GM19025 (cell line): ENCODE results near the gene NLRX1.
"Not testable (repeated sequence)": the region's sequence is repeated elsewhere in the genome, so short reads cannot be mapped to it uniquely, and the experiment has no call there.

Experiments
- ATAC-seq: cut with Tn5 transposase; IDR thresholded peaks from one replicate; pipeline ENCODE4 v1.9.1; 2021; ENCODE audit warnings: mild to moderate bottlenecking, low read depth, moderate library complexity; ENCODE audit not compliant: unreplicated experiment

NLRX1 gene

DNA sequence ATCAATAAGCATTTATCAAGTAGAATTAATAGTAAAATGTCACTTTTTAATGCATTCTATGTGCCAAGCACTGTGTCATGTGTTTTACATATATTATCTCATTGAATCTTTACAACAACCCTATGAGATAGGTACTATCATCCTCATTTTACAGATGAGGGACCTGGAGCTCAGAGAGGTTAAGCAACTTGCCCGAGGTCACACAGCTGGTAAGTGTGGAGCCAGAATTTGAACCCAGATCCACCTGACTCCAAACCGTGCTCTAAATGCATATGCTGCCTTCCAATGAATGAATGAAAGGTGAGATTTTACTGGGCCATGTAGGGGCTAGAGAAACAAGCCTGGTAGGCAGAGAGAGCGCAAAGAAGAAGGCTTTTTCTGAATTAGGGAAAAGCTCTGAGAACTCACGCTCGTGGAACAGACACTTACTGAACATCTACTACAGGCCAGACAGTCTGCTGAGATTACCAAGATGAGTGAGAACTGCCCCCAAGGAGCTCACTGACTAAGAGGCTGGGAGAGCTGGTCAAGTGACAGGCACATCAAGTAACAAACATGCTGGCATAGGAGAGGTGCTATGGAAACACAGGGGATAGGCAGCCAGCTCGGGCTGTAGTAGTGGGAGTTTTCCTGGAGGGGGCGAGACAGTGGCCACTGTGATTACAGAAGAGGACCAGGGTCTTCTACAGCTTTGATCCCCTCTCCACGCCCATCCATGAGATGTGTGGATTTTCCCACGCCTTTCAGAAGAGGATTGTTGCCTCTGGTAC lies 15.3 kb upstream of the NLRX1 start:
- no peak for ATAC-seq

DNA sequence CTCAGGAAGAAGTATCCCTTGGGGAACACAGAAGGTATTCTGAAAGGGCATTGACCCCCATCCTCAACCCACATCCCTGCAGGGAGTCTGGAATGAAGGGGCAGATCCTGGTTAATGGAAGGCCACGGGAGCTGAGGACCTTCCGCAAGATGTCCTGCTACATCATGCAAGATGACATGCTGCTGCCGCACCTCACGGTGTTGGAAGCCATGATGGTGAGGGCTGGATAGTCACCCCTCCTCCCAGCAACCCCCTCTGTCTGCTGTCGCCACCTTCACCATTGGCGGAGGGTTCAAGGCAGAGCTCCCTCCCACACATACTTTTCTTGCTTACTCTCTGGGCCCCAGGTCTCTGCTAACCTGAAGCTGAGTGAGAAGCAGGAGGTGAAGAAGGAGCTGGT lies 14.3 kb upstream of the NLRX1 start:
- ATAC-seq = no peak

DNA sequence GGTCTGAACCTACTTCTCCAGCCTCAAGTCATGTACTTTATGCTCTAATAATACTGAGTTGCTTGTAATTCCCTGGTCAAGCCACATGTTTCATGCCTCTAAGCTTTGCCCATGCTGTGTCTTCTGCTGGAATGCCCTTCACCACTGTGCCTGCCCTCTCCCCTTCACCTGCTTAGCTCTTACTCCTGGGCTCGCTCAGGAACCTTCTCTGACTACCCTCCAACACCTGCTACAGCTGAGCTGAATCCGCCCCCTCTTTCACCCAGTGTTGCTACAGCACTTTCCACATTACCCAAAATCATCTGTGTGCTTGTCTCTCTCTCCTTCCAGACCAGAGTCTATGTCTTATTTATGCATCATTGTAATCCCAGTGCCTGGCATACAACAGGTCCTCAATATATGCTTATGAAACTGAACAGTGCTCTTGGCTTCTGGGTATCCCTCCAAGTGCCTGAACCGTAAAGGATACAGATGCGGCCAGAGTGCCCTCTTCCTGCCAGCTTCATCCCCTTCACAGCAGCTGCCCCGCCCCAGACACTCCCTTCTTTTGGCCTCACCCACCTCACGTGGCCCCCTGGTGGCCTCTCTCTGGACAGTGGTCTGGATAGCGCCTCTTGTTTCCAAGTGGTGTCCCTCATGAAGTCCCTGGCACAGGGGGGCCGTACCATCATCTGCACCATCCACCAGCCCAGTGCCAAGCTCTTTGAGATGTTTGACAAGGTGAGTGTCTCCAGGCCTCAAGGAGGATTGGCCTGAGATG lies 12.6 kb upstream of the NLRX1 start:
- no peak for ATAC-seq

DNA sequence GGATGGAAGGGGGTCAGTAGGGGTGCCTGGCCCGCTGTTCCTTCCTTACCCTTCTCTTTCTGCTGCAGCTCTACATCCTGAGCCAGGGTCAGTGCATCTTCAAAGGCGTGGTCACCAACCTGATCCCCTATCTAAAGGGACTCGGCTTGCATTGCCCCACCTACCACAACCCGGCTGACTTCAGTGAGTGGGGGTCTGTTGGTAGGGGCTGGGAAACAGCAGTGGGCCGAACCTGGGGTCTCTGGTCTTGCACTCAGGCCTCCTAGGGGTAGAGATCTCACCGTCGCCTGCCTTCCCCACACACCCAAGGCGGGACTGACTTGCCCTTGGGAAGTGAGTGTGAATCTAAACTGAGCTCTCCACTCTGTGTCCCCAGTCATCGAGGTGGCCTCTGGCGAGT lies 12.0 kb upstream of the NLRX1 start:
- no peak for ATAC-seq

DNA sequence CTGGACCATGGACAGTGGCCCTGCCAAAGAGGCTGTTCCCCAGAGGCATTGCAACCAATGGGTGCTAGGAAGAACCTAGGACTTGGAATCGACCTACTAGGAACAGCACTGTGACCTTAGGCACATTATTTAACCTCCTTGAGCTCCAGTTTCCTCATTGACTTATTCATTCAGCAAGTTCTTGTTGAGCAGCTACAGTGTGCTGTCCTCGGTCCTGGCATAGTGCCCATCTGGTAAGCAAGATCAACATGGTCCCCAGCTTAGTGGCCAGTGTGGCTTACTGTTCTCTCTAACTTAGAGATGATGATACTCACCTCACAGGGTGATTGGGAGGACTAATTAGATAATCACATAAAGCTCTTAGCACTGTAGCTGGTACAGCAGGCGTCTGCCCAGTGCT lies 11.5 kb upstream of the NLRX1 start:
- no peak for ATAC-seq

DNA sequence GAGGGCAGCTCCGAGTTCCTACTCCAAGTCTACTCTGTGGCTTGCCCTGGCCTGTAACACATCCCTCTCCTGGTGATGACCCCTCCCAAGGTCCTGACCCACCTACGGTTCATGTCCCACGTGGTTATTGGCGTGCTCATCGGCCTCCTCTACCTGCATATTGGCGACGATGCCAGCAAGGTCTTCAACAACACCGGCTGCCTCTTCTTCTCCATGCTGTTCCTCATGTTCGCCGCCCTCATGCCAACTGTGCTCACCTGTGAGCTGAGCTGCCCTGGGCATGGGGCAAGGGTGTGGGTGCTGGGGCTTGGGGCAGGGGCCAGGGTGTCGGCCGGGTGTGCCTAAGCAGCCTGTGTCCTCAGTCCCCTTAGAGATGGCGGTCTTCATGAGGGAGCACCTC lies 10.1 kb upstream of the NLRX1 start:
- no peak for ATAC-seq

DNA sequence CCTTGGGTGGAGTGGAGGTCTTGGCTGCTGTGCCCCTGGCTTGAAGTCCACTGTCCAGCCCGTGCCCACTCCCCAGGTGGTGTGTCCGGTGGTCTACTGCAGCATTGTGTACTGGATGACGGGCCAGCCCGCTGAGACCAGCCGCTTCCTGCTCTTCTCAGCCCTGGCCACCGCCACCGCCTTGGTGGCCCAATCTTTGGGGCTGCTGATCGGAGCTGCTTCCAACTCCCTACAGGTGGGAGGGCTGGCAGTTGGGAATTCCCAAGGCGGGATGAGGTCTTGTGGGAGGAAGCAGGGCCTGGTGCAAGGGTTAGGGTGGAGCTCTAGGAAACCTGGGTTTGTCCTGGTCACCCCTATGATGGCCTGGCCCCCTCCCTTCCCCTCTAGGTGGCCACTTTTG lies 8.4 kb upstream of the NLRX1 start:
- ATAC-seq = no peak

DNA sequence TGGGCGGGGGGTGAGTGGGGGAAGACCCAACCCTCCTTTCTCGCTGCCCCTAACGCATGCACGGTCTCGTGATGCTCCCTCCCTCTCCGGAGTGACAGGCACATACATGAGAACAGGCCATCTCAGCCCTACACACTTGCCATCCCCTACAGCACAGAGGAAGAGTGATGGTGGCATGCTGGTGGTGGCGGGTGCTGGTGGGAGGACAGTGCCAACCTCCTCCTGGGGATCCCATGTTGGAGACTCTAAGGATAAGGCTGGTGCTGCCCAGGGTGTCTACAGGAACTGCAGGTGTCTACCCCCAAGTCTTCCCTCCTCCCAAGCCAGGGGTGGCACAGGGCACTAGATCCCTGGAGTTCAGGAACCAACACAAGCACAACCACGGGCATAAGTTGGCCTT lies 6.7 kb upstream of the NLRX1 start:
- ATAC-seq = no peak

DNA sequence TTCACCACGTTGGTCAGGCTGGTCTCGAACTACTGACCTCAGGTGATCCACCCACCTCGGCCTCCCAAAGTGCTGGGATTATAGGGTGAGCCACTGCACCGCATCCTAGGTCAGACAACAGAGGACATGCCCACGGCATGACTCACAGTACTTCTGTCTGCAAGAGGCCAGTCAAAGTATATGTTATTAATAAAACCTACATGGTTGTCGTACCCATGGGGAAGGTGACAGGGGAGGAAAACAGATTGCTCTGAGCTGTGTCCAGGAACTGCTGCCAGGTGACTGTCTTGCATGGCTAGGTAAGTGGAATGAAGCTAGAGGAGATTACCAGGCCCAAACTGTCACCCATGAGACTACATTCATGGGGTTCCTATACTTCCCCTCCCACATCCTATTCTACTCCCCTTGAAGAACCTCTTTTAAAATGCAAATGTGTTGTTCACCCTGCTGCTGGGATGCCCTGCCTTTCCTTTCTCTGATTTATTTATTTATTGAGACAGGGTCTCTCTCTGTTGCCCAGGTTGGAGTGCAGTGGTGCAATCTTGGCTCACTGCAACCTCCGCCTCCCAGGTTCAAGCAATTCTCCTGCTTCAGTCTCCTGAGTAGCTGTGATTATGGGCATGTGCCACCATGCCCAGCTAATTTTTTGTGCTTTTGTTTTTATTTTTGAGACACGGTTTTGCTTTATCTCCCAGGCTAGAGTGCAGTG lies 2.0 kb upstream of the NLRX1 start:
- no peak for ATAC-seq

DNA sequence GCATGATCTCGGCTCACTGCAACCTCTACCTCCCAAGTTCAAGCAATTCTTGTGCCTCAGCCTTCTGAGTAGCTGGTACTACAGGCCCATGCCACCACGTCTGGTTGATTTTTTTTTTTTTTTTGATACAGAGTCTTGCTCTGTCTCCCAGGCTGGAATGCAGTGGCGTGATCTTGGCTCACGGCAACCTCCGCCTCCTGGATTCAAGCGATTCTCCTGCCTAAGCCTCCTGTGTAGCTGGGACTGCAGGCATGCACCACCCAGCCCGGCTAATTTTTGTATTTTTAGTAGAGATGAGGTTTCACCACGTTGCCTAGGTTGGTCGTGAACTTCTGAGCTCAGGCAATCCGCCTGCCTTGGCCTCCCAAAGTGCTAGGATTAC lies 1.5 kb upstream of the NLRX1 start:
- ATAC-seq = not testable (repeated sequence)

DNA sequence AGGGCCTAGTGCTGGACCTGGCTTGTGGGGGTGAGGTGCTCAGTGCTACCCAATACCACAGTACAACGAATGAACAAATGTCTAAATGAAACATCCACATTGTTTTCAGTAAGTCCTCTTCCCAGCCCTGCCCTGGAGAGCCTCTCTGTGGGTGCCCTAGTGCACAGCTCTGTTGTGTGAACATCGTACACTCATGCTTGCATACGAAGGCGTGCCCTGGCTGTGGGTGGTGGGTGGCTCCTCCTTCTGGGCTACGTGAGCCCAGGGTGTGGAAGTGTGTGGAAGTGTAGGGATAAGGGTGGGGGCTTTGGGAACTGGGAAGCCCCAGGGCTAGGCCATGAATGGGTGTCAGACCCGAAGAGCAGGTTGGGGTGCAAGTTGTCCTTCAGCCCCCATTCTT lies 592 bp upstream of the NLRX1 start:
- no peak for ATAC-seq

DNA sequence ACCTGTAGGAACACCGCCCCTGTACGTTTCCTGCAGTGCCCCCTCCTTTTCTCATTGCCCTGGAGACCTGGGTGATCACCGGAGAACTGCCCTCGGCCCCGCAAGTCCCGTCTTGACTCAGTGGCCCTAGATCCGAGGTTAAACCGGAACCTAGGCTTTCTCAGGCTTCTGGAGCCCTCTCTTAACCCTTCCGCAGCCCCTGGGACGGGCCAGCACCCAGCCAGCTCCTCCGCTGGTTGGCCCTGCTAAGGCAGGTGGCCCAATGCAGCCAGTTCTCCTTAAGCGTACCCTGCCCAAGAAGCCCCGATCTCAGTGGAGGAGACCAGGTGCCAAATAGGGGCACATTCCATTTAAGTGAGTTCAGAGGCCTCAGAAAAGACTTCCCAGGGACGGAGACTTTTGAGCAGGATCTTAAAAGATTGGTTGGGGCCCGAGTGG lies 776 bp downstream of the NLRX1 start:
- no peak for ATAC-seq

DNA sequence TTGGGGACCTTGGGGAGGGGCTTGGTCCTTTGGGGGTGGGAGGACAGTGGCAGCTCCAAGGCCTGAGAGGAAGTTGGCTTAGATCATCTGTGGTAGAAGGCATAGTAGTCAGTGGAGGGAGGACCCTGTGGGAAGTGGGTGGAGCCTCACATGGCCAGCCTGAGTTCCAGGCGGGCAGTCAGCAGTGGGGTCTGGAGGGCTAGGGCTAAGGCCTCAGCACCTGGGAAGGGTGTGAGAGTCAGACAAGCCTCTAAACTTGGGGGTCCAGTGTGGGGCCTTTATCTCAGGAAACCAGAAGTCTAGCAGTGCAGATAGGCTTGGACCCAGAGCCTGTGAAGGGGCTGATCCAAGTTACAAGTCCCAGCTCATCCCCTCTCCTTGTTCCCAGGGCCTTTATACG lies 4.0 kb downstream of the NLRX1 start:
- no peak for ATAC-seq

DNA sequence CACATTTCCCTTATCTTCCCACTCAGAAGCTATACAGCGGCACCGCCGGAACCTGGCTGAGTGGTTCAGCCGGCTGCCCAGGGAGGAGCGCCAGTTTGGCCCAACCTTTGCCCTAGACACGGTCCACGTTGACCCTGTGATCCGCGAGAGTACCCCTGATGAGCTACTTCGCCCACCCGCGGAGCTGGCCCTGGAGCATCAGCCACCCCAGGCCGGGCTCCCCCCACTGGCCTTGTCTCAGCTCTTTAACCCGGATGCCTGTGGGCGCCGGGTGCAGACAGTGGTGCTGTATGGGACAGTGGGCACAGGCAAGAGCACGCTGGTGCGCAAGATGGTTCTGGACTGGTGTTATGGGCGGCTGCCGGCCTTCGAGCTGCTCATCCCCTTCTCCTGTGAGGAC lies 4.9 kb downstream of the NLRX1 start:
- ATAC-seq = no peak

DNA sequence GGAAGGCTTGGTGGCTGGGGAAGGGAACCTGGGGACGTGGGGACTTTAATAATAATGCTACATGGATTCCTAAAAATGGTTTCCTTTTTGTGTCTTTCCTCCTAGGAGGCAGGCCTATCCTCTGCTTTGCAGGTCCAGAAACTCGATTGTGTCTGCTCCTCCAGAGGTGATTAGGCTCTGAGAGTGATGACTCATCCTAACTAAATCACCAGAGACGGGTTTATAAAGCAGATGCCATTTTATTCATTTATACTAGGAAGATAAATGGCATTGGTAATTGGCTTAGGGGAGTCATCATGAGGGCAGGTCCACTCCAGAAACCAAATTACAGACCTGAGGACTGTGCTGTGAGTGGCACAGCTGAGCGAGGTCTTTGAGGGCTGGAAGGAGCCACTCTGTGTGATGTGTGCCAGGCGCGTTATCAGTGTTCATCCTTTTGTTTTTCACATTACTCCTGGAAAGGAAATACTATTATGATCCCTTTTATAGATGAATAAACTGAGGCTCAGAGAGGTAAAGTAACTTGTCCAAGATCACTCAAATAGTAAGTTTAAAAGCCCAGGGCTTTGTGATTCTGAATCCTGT lies 7.1 kb downstream of the NLRX1 start:
- ATAC-seq = no peak

DNA sequence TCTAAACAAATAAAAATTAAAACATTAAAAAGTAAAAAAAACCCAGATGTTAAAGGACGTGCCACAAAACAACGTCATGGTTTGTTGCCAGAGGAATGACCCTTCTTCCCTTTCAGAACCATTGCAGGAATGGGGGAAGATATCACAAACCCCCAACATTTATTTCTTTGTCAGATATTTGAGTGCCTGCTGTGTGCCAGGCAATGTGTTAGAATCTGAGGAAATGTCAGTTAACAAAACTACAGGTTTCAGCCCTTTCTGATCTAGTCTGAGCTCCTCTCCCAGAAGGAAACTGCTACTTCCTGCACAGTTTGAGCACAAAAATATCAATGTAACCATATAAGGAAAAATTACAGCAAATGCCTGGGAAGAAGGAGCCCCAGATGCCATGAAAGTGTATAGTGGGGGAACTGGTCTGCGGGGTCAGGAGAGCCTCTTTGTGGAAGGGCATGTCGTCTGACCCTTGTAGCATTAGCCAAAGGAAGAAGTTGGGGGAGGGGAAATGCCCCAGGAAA lies 9.7 kb downstream of the NLRX1 start:
- ATAC-seq = no peak

DNA sequence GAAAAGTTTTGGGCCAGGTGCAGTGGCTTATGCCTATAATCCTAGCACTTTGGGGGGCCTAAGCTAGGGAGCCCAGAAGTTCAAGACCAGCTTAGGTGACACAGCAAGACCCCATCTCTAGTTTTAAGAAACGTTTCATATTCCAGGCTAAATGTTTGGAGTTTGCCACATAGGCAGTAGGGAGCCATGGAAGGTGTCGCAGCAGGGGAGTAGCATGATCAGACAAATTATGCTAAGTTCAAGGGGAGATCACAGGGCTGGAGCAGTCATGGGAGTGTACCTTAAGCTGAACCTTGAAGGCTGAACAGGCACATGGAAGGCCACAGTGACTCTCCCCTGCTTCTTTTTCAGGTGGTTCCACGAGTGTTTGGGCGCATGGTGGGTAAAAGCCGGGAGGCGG lies 10.8 kb downstream of the NLRX1 start:
- ATAC-seq = no peak

DNA sequence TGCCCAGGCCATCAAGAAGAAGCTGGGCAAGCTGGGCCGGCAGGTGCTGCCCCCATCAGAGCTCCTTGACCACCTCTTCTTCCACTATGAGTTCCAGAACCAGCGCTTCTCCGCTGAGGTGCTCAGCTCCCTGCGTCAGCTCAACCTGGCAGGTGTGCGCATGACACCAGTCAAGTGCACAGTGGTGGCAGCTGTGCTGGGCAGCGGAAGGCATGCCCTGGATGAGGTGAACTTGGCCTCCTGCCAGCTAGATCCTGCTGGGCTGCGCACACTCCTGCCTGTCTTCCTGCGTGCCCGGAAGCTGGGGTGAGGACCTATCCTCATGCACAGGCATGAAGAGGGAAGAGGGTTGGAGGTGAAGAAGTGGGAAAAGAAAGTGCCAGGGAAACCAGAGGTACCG lies 11.5 kb downstream of the NLRX1 start:
- ATAC-seq = no peak

DNA sequence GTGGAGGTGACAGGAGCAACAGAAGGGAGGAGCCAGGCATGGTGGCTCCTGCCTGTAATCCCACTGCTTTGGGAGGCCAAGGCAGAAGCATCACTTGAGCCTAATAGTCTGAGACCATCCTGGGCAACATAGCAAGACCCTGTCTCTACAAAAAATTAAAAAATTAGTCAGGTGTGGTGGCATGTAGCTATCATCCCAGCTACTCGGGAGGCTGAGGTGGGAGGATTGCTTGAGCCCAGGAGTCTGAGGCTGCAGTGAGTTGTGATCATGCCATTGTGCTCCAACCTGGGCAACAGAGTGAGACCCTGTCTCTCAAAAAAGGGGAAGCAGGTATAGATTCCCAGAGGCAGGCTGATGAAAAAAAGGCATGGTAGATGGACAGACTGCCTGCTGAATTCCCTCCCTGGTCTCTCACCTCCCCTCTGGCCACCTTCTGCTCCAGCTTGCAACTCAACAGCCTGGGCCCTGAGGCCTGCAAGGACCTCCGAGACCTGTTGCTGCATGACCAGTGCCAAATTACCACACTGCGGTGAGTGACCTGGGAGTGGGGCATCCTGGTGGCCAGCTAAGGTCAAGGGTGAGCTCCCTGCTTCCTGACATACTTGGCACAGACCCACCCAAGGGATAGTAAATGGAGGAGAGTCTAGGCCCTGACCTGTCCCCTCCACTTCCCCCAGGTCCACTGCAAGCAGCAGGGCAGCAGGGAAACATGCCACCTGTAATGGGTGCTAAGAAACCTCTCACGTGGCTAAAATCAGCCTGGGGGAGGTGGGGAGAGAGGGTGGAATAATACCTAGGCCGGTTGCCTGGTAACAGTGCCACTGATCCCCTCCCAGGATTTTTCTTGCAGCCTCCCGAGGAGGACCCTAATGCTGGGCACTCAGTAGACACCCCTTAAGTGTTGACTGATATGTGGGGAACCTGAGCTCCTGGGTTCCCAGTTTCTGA lies 12.5 kb downstream of the NLRX1 start:
- ATAC-seq = no peak
